HEK293T (cell line): Measurements from ENCODE around the gene POU5F1.
"Not testable (repeated sequence)": the region's sequence is repeated elsewhere in the genome, so short reads cannot be mapped to it uniquely, and the experiment has no call there.

Source experiments
- CTCF ChIA-PET: fragments of 350-600 bp; formaldehyde crosslinking; extraction: SDS; loops from one replicate; lab custom pipeline; 2021; ENCODE audit warnings: antibody characterized with exemption, inconsistent platforms; lab: Yijun Ruan, JAX
- POLR2A ChIA-PET: fragments of 350-600 bp; formaldehyde crosslinking; extraction: SDS; loops from one replicate; lab custom pipeline; 2020; ENCODE audit warnings: antibody characterized with exemption, inconsistent platforms; lab: Yijun Ruan, JAX
- DNase-seq: peaks from one replicate; pipeline ENCODE4 v3.0.0; 2012; ENCODE audit warnings: mixed read lengths; ENCODE audit errors: extremely low spot score
- ARNT ChIP-seq: fragments of 450-650 bp; IDR thresholded peaks from 2 replicates; pipeline ENCODE4 v1.6.1; 2017; ENCODE audit warnings: mild to moderate bottlenecking
- BHLHE40 ChIP-seq: fragments of 450-650 bp; IDR thresholded peaks from 2 replicates; pipeline ENCODE4 v1.6.1; 2016; ENCODE audit warnings: mild to moderate bottlenecking, moderate library complexity, borderline replicate concordance
- CTBP1 ChIP-seq: fragments of 450-650 bp; IDR thresholded peaks from 2 replicates; pipeline ENCODE4 v1.6.1; 2016; ENCODE audit warnings: borderline replicate concordance
- ELF4 ChIP-seq: fragments of 450-650 bp; IDR thresholded peaks from 2 replicates; pipeline ENCODE4 v1.6.1; 2017; ENCODE audit warnings: antibody characterized with exemption
- FOXA1 ChIP-seq: fragments of 450-650 bp; IDR thresholded peaks from 2 replicates; pipeline ENCODE4 v1.6.1; 2016; ENCODE audit warnings: mild to moderate bottlenecking
- FOXK2 ChIP-seq: fragments of 450-650 bp; IDR thresholded peaks from 2 replicates; pipeline ENCODE4 v1.6.1; 2016; ENCODE audit warnings: mild to moderate bottlenecking
- FOXM1 ChIP-seq: fragments of 450-650 bp; IDR thresholded peaks from 2 replicates; pipeline ENCODE4 v1.6.1; 2017; ENCODE audit warnings: mild to moderate bottlenecking, borderline replicate concordance
- HDGF ChIP-seq: fragments of 450-650 bp; IDR thresholded peaks from 2 replicates; pipeline ENCODE4 v1.6.1; 2017; ENCODE audit warnings: antibody characterized with exemption, borderline replicate concordance
- L3MBTL2 ChIP-seq: fragments of 450-650 bp; conservative IDR thresholded peaks from 2 replicates; pipeline ENCODE4 v1.6.1; 2016; ENCODE audit warnings: mild to moderate bottlenecking
- LEF1 ChIP-seq: fragments of 450-650 bp; IDR thresholded peaks from 2 replicates; pipeline ENCODE4 v1.6.1; 2017; ENCODE audit warnings: mild to moderate bottlenecking, borderline replicate concordance
- NFRKB ChIP-seq: fragments of 450-650 bp; IDR thresholded peaks from 2 replicates; pipeline ENCODE4 v1.6.1; 2016; ENCODE audit warnings: mild to moderate bottlenecking, moderate library complexity
- SP1 ChIP-seq: fragments of 450-650 bp; IDR thresholded peaks from 2 replicates; pipeline ENCODE4 v1.6.1; 2017
- SUZ12 ChIP-seq: fragments of 450-650 bp; IDR thresholded peaks from 2 replicates; pipeline ENCODE4 v1.6.1; 2016; ENCODE audit warnings: mild to moderate bottlenecking
- TARDBP ChIP-seq: fragments of 450-650 bp; IDR thresholded peaks from 2 replicates; pipeline ENCODE4 v1.6.1; 2016
- ZNF384 ChIP-seq: fragments of 450-650 bp; IDR thresholded peaks from 2 replicates; pipeline ENCODE4 v1.6.1; 2016
- TF ChIP-seq, protein P1 (sequence below): fragments of 450-650 bp; IDR thresholded peaks from 2 replicates; pipeline ENCODE4 v1.6.1; 2016

Gene POU5F1

DNA sequence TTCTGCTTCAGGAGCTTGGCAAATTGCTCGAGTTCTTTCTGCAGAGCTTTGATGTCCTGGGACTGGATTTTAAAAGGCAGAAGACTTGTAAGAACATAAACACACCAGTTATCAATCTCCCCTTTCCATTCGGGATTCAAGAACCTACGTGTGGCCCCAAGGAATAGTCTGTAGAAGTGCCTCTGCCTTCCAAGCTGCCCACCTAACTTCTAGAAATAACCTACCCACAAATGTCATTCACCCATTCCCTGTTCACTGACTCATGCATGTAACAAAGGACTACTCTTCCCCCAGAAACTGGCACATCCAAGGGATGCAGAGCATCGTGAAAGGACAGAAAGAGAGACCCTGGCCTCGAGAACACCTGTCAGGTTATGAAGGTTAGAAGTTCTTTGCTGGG lies 4.5 kb downstream of the POU5F1 start:
- DNase-seq, result no peak
- POLR2A ChIA-PET, result interaction anchor here (1.1 kb wide), 1 partner anchor 10 kb away, joined by 6 read pairs; no protein-coding TSS in a partner anchor
- CTCF ChIA-PET, result no interaction called here
- no peak for TF ChIP-seq TARDBP
- no peak for TF ChIP-seq FOXA1
- no peak for TF ChIP-seq CTBP1
- TF ChIP-seq SUZ12, result no peak
- TF ChIP-seq BHLHE40, result no peak
- TF ChIP-seq ZNF384, result no peak
- TF ChIP-seq LEF1, result no peak
- no peak for TF ChIP-seq ARNT
- no peak for TF ChIP-seq FOXM1
- no peak for TF ChIP-seq NFRKB
- TF ChIP-seq HDGF, result no peak
- no peak for TF ChIP-seq FOXK2
- TF ChIP-seq, protein P1, sequence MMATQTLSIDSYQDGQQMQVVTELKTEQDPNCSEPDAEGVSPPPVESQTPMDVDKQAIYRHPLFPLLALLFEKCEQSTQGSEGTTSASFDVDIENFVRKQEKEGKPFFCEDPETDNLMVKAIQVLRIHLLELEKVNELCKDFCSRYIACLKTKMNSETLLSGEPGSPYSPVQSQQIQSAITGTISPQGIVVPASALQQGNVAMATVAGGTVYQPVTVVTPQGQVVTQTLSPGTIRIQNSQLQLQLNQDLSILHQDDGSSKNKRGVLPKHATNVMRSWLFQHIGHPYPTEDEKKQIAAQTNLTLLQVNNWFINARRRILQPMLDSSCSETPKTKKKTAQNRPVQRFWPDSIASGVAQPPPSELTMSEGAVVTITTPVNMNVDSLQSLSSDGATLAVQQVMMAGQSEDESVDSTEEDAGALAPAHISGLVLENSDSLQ, result no peak
- no peak for TF ChIP-seq L3MBTL2

DNA sequence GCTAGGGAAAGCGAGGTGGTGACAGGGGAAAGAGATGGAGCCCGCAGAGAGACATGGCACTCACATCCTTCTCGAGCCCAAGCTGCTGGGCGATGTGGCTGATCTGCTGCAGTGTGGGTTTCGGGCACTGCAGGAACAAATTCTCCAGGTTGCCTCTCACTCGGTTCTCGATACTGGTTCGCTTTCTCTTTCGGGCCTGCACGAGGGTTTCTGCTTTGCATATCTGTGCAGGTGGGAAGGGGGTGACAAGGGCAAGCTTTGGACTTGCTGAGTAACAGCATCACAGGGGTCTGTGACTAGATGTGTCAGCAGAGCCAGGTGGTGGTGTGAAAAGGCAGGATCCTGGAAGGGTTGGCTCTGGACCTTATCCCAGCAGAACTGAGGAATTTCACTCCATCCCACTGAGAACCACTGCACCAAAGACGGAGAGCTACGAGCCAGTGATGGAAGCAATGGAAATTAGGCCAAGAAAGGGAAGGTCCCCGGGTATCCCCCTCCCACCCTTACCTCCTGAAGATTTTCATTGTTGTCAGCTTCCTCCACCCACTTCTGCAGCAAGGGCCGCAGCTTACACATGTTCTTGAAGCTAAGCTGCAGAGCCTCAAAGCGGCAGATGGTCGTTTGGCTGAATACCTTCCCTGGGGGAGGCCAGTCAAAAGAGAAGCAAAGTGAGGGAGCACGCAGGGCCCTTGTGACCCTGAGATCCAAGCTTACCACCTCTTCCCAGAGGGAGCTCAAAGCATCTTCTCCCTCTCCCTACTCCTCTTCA lies 5.2 kb downstream of the POU5F1 start:
- DNase-seq, CTCF ChIA-PET: not testable (repeated sequence)
- POLR2A ChIA-PET, result interaction anchor here (1.1 kb wide), 2 partner anchors 9 to 12 kb away, joined by 6 read pairs; no protein-coding TSS in a partner anchor

DNA sequence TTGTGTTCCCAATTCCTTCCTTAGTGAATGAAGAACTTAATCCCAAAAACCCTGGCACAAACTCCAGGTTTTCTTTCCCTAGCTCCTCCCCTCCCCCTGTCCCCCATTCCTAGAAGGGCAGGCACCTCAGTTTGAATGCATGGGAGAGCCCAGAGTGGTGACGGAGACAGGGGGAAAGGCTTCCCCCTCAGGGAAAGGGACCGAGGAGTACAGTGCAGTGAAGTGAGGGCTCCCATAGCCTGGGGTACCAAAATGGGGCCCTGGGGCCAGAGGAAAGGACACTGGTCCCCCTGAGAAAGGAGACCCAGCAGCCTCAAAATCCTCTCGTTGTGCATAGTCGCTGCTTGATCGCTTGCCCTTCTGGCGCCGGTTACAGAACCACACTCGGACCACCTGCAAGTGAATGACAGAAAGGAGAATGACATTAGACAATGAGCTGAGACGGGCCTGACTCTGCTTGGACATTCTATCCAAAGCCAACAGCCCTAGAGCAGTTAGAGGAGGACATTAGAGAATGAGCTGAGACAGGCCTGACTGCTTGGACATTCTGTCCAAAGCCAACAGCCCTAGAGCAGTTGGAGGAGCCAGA lies 5.9 kb downstream of the POU5F1 start:
- CTCF ChIA-PET, DNase-seq: not testable (repeated sequence)
- POLR2A ChIA-PET, result interaction anchor here (1.1 kb wide), 2 partner anchors 9 to 12 kb away, joined by 6 read pairs; no protein-coding TSS in a partner anchor

DNA sequence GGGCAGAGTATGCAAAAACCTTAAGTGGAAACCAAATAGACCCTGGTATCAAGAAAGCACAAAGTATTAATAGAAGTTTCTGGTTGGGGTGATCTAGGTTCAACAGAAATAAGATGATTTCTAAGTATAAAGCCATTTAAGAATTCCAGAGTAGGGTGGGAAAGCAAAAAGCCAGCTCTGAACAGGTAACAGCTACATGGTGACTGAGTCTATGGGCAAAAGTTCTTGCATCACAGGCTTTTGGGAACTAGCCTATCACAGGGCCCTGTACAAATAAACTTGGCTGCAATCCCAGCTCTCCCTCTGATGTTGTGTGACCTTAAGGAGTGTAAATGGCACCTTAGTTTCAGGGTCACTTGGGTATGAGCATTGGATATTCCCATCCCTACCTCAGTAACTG lies 6.6 kb downstream of the POU5F1 start:
- TF ChIP-seq CTBP1, result no peak
- TF ChIP-seq NFRKB, result no peak
- TF ChIP-seq SUZ12, result no peak
- no peak for TF ChIP-seq ZNF384
- TF ChIP-seq BHLHE40, result no peak
- TF ChIP-seq FOXM1, result no peak
- TF ChIP-seq FOXK2, result no peak
- no peak for TF ChIP-seq SP1
- TF ChIP-seq, protein P1, result no peak
- no peak for TF ChIP-seq HDGF
- TF ChIP-seq FOXA1, result no peak
- no peak for TF ChIP-seq ELF4
- TF ChIP-seq ARNT, result no peak
- TF ChIP-seq L3MBTL2, result no peak
- CTCF ChIA-PET, result no interaction called here
- DNase-seq, result no peak
- POLR2A ChIA-PET, result no interaction called here

DNA sequence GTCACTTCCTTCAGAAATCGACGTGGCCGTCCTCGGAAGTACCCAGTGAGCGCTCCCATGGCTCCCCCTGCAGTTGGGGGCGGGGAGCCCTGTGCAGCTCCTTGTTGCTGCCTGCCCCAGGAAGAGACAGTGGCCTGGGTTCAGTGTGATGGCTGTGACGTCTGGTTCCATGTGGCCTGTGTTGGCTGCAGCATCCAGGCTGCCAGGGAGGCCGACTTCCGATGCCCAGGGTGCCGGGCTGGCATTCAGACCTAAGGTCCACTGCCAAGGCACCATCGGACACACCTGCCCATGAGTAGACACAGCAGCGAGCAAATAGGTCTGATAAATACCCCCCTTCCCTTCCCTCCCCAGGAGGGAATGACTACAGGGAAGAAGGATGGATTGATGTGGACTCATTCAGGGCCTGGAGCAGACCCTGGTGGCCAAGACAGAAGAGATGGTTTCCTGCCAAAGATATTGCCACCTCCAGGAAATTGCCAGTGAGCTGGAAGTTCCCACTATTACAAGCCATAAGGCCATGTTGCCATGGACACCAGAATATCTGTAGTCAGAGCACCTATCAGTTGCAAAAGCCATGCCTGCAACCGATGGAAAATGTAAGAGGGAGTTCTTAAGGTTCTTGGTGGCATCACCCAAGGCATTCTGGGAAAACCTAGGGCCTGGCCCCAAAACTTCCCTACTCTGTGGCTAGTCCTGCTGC lies 7.9 kb downstream of the POU5F1 start:
- CTCF ChIA-PET, result no interaction called here
- no peak for DNase-seq
- POLR2A ChIA-PET, result no interaction called here
- TF ChIP-seq FOXM1, result no peak
- TF ChIP-seq, protein P1, result no peak
- TF ChIP-seq CTBP1, result no peak
- TF ChIP-seq SP1, result no peak
- no peak for TF ChIP-seq SUZ12
- no peak for TF ChIP-seq NFRKB
- no peak for TF ChIP-seq ELF4
- no peak for TF ChIP-seq ZNF384
- no peak for TF ChIP-seq FOXA1
- no peak for TF ChIP-seq BHLHE40

DNA sequence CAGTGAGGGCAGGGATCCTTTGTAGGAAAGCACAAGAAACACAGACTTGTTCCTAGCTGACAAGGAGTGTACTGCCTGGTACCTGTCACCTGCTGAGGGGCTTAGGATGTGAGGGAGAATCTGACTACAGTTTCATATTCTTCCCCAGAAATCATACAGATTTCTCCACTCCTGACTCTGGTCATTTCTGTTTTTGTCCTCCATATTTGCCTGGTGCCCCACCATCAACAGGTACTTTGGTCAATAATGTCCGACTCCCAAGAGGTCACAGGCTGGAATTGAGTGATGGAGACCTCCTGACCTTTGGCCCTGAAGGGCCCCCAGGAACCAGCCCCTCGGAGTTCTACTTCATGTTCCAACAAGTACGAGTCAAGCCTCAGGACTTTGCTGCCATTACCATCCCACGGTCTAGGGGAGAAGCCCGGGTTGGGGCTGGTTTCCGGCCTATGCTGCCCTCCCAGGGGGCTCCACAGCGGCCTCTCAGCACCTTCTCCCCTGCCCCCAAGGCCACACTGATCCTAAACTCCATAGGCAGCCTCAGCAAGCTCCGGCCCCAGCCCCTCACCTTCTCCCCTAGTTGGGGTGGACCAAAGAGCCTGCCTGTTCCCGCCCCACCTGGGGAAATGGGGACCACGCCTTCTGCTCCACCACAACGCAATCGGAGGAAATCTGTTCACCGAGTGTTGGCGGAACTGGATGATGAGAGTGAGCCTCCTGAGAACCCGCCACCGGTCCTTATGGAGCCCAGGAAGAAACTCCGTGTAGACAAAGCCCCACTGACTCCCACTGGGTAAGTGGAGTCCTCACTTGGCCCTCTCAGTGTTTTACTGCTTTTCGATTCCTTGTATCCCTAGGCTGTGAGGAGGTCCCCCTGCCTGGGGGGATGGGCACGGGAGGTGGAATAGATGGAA lies 9.0 kb downstream of the POU5F1 start:
- ChIA-PET CTCF (no interaction called here), POLR2A (no interaction called here)
- TF ChIP-seq L3MBTL2, result no peak
- TF ChIP-seq ARNT, result no peak
- no peak for TF ChIP-seq FOXK2
- no peak for TF ChIP-seq ZNF384
- no peak for TF ChIP-seq SUZ12
- no peak for TF ChIP-seq TARDBP
- no peak for TF ChIP-seq BHLHE40
- no peak for TF ChIP-seq NFRKB
- TF ChIP-seq ELF4, result no peak
- TF ChIP-seq, protein P1, result no peak
- no peak for TF ChIP-seq HDGF
- no peak for TF ChIP-seq SP1
- no peak for TF ChIP-seq LEF1
- no peak for TF ChIP-seq FOXM1
- TF ChIP-seq CTBP1, result no peak
- no peak for TF ChIP-seq FOXA1
- DNase-seq, result no peak
